ENCODE results near the gene CDK9. TPM values are rescaled to one million over a fixed set of nuclear protein-coding genes. Genes with fewer than 3 reads are reported as not detected.

Gene CDK9
- total RNA-seq, 1 experiment from 2014 or later = 68.0 TPM

GRCh38 chr9:127808347-127809001, 22.6 kb downstream of the CDK9 start:
- BruUV-seq (replicated peaks) = no TSS peak
- TF ChIP-seq CTCF (conservative IDR thresholded peaks at IDR 0.05; ENCODE audit: low read depth, low read length) (no peak), EZH2 (IDR thresholded peaks at IDR 0.05; ENCODE audit: borderline replicate concordance, low read depth, low read length, poor library complexity, severe bottlenecking) (no peak)
- POLR2A ChIA-PET (ENCODE audit: low non-redundant PET) = no interaction called here
- no peak for DNase-seq (ENCODE audit: low spot score)
- intact Hi-C loops (cut with micrococcal nuclease; ENCODE audit: unreplicated experiment) = no loop called here
- H3K27ac ChIP-seq (ENCODE audit: low read depth, low read length, poor library complexity, severe bottlenecking) = no peak overlapping the region
- peaks cover 6% of the 10 kb centered on the region for H3K4me1 ChIP-seq (ENCODE audit: insufficient read depth, low read length, poor library complexity, severe bottlenecking)
- CTCF ChIA-PET = no interaction called here
- H3K9me3 ChIP-seq (ENCODE audit: low read depth, low read length, poor library complexity, severe bottlenecking) = no peaks in the 10 kb centered on the region
- peaks cover 39% of the 10 kb centered on the region for H3K36me3 ChIP-seq (ENCODE audit: insufficient read depth, low read length, poor library complexity, severe bottlenecking)
- H3K27me3 ChIP-seq (replicated peaks; ENCODE audit: insufficient read depth, low read depth, low read length, poor library complexity) = no peaks in the 10 kb centered on the region
- no peak overlapping the region for H3K4me3 ChIP-seq (ENCODE audit: low read depth, low read length, poor library complexity, severe bottlenecking)

- H3K27me3 ChIP-seq (replicated peaks; ENCODE audit: insufficient read depth, low read depth, low read length, poor library complexity) = no peaks in the 10 kb centered on the region
- peaks cover 45% of the 10 kb centered on the region for H3K36me3 ChIP-seq (ENCODE audit: insufficient read depth, low read length, poor library complexity, severe bottlenecking)
- DNase-seq (ENCODE audit: low spot score) = no peak
- TF ChIP-seq CTCF (conservative IDR thresholded peaks at IDR 0.05; ENCODE audit: low read depth, low read length) (no peak), EZH2 (IDR thresholded peaks at IDR 0.05; ENCODE audit: borderline replicate concordance, low read depth, low read length, poor library complexity, severe bottlenecking) (no peak)
- POLR2A ChIA-PET (ENCODE audit: low non-redundant PET) = no interaction called here
- intact Hi-C loops (cut with micrococcal nuclease; ENCODE audit: unreplicated experiment) = no loop called here
- BruUV-seq (replicated peaks) = no TSS peak
- CTCF ChIA-PET = no interaction called here
- H3K27ac ChIP-seq (ENCODE audit: low read depth, low read length, poor library complexity, severe bottlenecking) = no peak overlapping the region
- H3K4me3 ChIP-seq (ENCODE audit: low read depth, low read length, poor library complexity, severe bottlenecking) = no peak overlapping the region
- H3K4me1 ChIP-seq (ENCODE audit: insufficient read depth, low read length, poor library complexity, severe bottlenecking) = peaks cover 4% of the 10 kb centered on the region
- H3K9me3 ChIP-seq (ENCODE audit: low read depth, low read length, poor library complexity, severe bottlenecking) = no peaks in the 10 kb centered on the region
Observed at GRCh38 chr9:127809002-127809539, 23.2 kb downstream of the CDK9 start.

GRCh38 chr9:127809540-127810377, 23.9 kb downstream of the CDK9 start:
- BruUV-seq (replicated peaks) = no TSS peak
- no peak for TF ChIP-seq CTCF (conservative IDR thresholded peaks at IDR 0.05; ENCODE audit: low read depth, low read length)
- no peak for TF ChIP-seq EZH2 (IDR thresholded peaks at IDR 0.05; ENCODE audit: borderline replicate concordance, low read depth, low read length, poor library complexity, severe bottlenecking)
- Histone ChIP-seq H3K9me3 (ENCODE audit: low read depth, low read length, poor library complexity, severe bottlenecking) (no peaks in the 10 kb centered on the region), H3K27ac (ENCODE audit: low read depth, low read length, poor library complexity, severe bottlenecking) (no peak overlapping the region), H3K36me3 (ENCODE audit: insufficient read depth, low read length, poor library complexity, severe bottlenecking) (peaks cover 50% of the 10 kb centered on the region), H3K4me3 (ENCODE audit: low read depth, low read length, poor library complexity, severe bottlenecking) (no peak overlapping the region), H3K4me1 (ENCODE audit: insufficient read depth, low read length, poor library complexity, severe bottlenecking) (no peaks in the 10 kb centered on the region), H3K27me3 (replicated peaks; ENCODE audit: insufficient read depth, low read depth, low read length, poor library complexity) (no peaks in the 10 kb centered on the region)
- ChIA-PET CTCF (no interaction called here), POLR2A (ENCODE audit: low non-redundant PET) (no interaction called here)
- intact Hi-C loops (cut with micrococcal nuclease; ENCODE audit: unreplicated experiment) = no loop called here
- no peak for DNase-seq (ENCODE audit: low spot score)
